HepG2 (cell line): ENCODE data around the gene LUC7L. TPM values are rescaled to one million over a fixed set of nuclear protein-coding genes. Genes with fewer than 3 reads are reported as not detected.

Experiments
- CBX5 ChIP-seq: sonication (generic); formaldehyde crosslinking; IDR thresholded peaks from 2 replicates; pipeline ENCODE4 v1.4.0; 2020; ENCODE audit warnings: missing genetic modification reagents, borderline replicate concordance
- CENPX ChIP-seq: sonication (generic); formaldehyde crosslinking; IDR thresholded peaks from 2 replicates; pipeline ENCODE4 v1.9.0; 2021; ENCODE audit warnings: mild to moderate bottlenecking, missing genetic modification reagents, moderate library complexity
- GFI1 ChIP-seq: sonication (generic); formaldehyde crosslinking; IDR thresholded peaks from 2 replicates; pipeline ENCODE4 v1.5.0; 2020; ENCODE audit warnings: missing genetic modification reagents, mild to moderate bottlenecking, borderline replicate concordance
- IRX3 ChIP-seq: sonication (generic); formaldehyde crosslinking; IDR thresholded peaks from 2 replicates; pipeline ENCODE4 v1.8.1; 2023; ENCODE audit warnings: mild to moderate bottlenecking, low read depth, missing genetic modification reagents, borderline replicate concordance
- MEIS2 ChIP-seq: sonication (generic); formaldehyde crosslinking; IDR thresholded peaks from 2 replicates; pipeline ENCODE4 v1.9.0; 2021; ENCODE audit warnings: mild to moderate bottlenecking, missing genetic modification reagents
- MXI1 ChIP-seq: IDR thresholded peaks from 3 replicates; pipeline ENCODE4 v1.6.1; 2012; ENCODE audit warnings: low read depth, low read length, inconsistent platforms, borderline replicate concordance
- NCOA1 ChIP-seq: sonication (generic); formaldehyde crosslinking; IDR thresholded peaks from 2 replicates; pipeline ENCODE4 v1.9.0; 2021; ENCODE audit warnings: missing genetic modification reagents
- PHF5A ChIP-seq: IDR thresholded peaks from one replicate; pipeline ENCODE4 v1.6.1; 2018; ENCODE audit warnings: low read depth, missing genetic modification reagents; ENCODE audit not compliant: unreplicated experiment
- RBAK ChIP-seq: sonication (generic); formaldehyde crosslinking; IDR thresholded peaks from 2 replicates; pipeline ENCODE4 v1.5.1; 2020; ENCODE audit warnings: mild to moderate bottlenecking, missing genetic modification reagents
- TAF1 ChIP-seq: sonication (generic); formaldehyde crosslinking; IDR thresholded peaks from 2 replicates; pipeline ENCODE4 v1.4.0; 2020; ENCODE audit warnings: missing genetic modification reagents
- ZMYM2 ChIP-seq: sonication (generic); formaldehyde crosslinking; IDR thresholded peaks from 2 replicates; pipeline ENCODE4 v1.8.0; 2022; ENCODE audit warnings: mild to moderate bottlenecking, missing genetic modification reagents
- ZNF263 ChIP-seq: sonication (generic); formaldehyde crosslinking; IDR thresholded peaks from 2 replicates; pipeline ENCODE4 v1.4.0; 2020; ENCODE audit warnings: missing genetic modification reagents
- ZNF333 ChIP-seq: sonication (generic); formaldehyde crosslinking; IDR thresholded peaks from 2 replicates; pipeline ENCODE4 v1.4.0; 2020; ENCODE audit warnings: mild to moderate bottlenecking, missing genetic modification reagents, borderline replicate concordance
- ZNF7 ChIP-seq: IDR thresholded peaks from 2 replicates; pipeline ENCODE4 v1.6.1; 2016; ENCODE audit warnings: missing biosample characterization, missing genetic modification reagents
- ZNF737 ChIP-seq: sonication (generic); formaldehyde crosslinking; IDR thresholded peaks from 2 replicates; pipeline ENCODE4 v1.5.0; 2020; ENCODE audit warnings: missing genetic modification reagents, mild to moderate bottlenecking, borderline replicate concordance
- polyA plus RNA-seq, 8 experiments: library from polyadenylated mRNA; depleted of rRNA in 3 of 8; stranded (reverse) in 7 of 8; unstranded in 1 of 8; fragments of >200 nt; fragmentation: Illumina TruSeq in 4 of 8; extraction: Trizol in 4 of 8; gene quantifications; 2 replicates each; pipeline versions ENCODE4 v1.2.1 to v1.2.3, GENCODE V29; 2011 to 2016; ENCODE audit warnings: low read depth in 4 of 8, missing spikeins in 1 of 8, mixed read lengths in 1 of 8; ENCODE audit not compliant: insufficient read depth in 1 of 8
- total RNA-seq, 5 experiments: library from RNA; depleted of rRNA; stranded (reverse); fragments of >200 nt; fragmentation: Illumina TruSeq; extraction: Trizol; gene quantifications; 2 replicates each; pipeline ENCODE4 v1.2.3, GENCODE V29; 2016; ENCODE audit warnings: low read depth in 1 of 5
- TF ChIP-seq, protein P1 (sequence below): sonication (generic); formaldehyde crosslinking; IDR thresholded peaks from 2 replicates; pipeline ENCODE4 v1.5.0; 2020; ENCODE audit warnings: missing genetic modification reagents
- TF ChIP-seq, protein P2 (sequence below): IDR thresholded peaks from 2 replicates; pipeline ENCODE4 v1.6.1; 2012; ENCODE audit warnings: low read length, improper control_type of control experiment
- TF ChIP-seq, protein P3 (sequence below), 2 experiments: sonication (generic) in 1 of 2; formaldehyde crosslinking in 1 of 2; IDR thresholded peaks; 2 replicates each; pipeline versions ENCODE4 v1.4.0 to v1.6.1; 2016 to 2020; ENCODE audit warnings: borderline replicate concordance in 1 of 2, low read depth in 1 of 2, mild to moderate bottlenecking in 1 of 2, missing genetic modification reagents in 1 of 2
- TF ChIP-seq, protein P4 (sequence below): sonication (generic); formaldehyde crosslinking; IDR thresholded peaks from 2 replicates; pipeline ENCODE4 v1.4.0; 2020; ENCODE audit warnings: low read depth, mild to moderate bottlenecking, missing genetic modification reagents

Gene LUC7L
- total and polyA plus RNA-seq, 2 of the 13 experiments (the other 11 are each of a cell fraction or from before 2014, with no cell fraction given) = 48.7 to 56.9 TPM

DNA sequence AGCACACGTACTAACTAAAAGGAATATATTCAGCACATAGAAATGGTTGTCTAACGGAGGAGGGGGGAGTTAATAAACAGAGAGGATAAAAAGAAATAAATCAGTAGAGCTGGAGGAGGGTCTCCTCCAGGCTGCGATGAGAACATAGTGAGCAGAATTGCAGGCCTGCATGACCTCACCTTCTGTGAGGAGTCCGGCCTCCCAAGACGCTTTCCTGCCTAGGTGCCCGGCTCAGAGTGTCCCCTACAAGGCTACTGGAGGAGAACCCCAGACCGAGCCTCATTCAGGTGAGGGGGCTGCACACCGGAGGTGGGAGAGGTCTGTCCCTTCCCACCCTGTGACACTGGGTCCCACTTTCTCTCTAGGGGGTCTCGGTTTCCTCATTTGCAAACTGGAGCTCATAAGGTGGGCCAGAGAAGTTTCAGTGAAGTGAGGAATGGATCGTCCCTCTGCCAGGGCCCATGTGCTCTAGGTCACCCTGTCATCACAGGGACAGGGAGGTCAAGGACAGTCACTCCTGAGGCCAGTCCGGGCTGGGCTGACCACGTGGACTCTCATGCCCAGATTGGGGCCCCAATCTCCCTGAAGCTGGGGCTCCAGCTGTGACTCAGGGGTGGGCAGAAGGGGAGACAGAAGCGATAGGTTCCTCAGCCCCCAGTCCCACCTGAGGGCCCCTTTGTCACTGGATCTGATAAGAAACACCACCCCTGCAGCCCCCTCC, 66.8 kb downstream of the LUC7L start (continued):
- TF ChIP-seq, protein P1, sequence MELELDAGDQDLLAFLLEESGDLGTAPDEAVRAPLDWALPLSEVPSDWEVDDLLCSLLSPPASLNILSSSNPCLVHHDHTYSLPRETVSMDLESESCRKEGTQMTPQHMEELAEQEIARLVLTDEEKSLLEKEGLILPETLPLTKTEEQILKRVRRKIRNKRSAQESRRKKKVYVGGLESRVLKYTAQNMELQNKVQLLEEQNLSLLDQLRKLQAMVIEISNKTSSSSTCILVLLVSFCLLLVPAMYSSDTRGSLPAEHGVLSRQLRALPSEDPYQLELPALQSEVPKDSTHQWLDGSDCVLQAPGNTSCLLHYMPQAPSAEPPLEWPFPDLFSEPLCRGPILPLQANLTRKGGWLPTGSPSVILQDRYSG (CRISPR knock-in tag) = no peak
- no peak for TF ChIP-seq ZMYM2
- TF ChIP-seq MEIS2 = peak; percentile 48; the same call in 1 of the 2 replicates
- no peak for TF ChIP-seq ZNF333
- no peak for TF ChIP-seq ZNF7 (CRISPR knock-in tag)
- TF ChIP-seq MXI1 = peak; percentile 82; the same call in 1 of the 3 replicates
- no peak for TF ChIP-seq NCOA1 (CRISPR knock-in tag)
- TF ChIP-seq CENPX (CRISPR knock-in tag) = no peak
- no peak for TF ChIP-seq ZNF263 (CRISPR knock-in tag)
- TF ChIP-seq GFI1 = no peak
- TF ChIP-seq, protein P2, sequence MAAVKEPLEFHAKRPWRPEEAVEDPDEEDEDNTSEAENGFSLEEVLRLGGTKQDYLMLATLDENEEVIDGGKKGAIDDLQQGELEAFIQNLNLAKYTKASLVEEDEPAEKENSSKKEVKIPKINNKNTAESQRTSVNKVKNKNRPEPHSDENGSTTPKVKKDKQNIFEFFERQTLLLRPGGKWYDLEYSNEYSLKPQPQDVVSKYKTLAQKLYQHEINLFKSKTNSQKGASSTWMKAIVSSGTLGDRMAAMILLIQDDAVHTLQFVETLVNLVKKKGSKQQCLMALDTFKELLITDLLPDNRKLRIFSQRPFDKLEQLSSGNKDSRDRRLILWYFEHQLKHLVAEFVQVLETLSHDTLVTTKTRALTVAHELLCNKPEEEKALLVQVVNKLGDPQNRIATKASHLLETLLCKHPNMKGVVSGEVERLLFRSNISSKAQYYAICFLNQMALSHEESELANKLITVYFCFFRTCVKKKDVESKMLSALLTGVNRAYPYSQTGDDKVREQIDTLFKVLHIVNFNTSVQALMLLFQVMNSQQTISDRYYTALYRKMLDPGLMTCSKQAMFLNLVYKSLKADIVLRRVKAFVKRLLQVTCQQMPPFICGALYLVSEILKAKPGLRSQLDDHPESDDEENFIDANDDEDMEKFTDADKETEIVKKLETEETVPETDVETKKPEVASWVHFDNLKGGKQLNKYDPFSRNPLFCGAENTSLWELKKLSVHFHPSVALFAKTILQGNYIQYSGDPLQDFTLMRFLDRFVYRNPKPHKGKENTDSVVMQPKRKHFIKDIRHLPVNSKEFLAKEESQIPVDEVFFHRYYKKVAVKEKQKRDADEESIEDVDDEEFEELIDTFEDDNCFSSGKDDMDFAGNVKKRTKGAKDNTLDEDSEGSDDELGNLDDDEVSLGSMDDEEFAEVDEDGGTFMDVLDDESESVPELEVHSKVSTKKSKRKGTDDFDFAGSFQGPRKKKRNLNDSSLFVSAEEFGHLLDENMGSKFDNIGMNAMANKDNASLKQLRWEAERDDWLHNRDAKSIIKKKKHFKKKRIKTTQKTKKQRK = no peak
- no peak for TF ChIP-seq PHF5A (CRISPR knock-in tag)
- TF ChIP-seq, protein P3, sequence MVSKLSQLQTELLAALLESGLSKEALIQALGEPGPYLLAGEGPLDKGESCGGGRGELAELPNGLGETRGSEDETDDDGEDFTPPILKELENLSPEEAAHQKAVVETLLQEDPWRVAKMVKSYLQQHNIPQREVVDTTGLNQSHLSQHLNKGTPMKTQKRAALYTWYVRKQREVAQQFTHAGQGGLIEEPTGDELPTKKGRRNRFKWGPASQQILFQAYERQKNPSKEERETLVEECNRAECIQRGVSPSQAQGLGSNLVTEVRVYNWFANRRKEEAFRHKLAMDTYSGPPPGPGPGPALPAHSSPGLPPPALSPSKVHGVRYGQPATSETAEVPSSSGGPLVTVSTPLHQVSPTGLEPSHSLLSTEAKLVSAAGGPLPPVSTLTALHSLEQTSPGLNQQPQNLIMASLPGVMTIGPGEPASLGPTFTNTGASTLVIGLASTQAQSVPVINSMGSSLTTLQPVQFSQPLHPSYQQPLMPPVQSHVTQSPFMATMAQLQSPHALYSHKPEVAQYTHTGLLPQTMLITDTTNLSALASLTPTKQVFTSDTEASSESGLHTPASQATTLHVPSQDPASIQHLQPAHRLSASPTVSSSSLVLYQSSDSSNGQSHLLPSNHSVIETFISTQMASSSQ (IDR thresholded peaks at IDR 0.05; ENCODE audit: low read depth) = no peak
- TF ChIP-seq, protein P3 (CRISPR knock-in tag; IDR thresholded peaks at IDR 0.05; ENCODE audit: borderline replicate concordance) = no peak
- TF ChIP-seq ZNF737 (CRISPR knock-in tag) = no peak
- TF ChIP-seq IRX3 (CRISPR knock-in tag) = no peak
- no peak for TF ChIP-seq CBX5 (CRISPR knock-in tag)
- TF ChIP-seq RBAK (CRISPR knock-in tag) = no peak
- TF ChIP-seq, protein P4, sequence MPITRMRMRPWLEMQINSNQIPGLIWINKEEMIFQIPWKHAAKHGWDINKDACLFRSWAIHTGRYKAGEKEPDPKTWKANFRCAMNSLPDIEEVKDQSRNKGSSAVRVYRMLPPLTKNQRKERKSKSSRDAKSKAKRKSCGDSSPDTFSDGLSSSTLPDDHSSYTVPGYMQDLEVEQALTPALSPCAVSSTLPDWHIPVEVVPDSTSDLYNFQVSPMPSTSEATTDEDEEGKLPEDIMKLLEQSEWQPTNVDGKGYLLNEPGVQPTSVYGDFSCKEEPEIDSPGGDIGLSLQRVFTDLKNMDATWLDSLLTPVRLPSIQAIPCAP (CRISPR knock-in tag) = no peak
- TF ChIP-seq TAF1 (CRISPR knock-in tag) = no peak
